Progenitor cell of endocrine pancreas (in vitro differentiated cells): ENCODE data around the gene PSMG3. TPM values are rescaled to one million over a fixed set of nuclear protein-coding genes. Genes with fewer than 3 reads are reported as not detected.
A peak's percentile ranks its signal among the peaks of the same experiment; 100 is the strongest.

Experiments used
- DNase-seq: peaks from one replicate; pipeline ENCODE4 v3.0.0; 2021; ENCODE audit warnings: low spot score; ENCODE audit not compliant: unreplicated experiment
- H3K27ac Mint-ChIP-seq: 2 replicates; pipeline ENCODE4 v1.8.0; 2021; ENCODE audit warnings: mild to moderate bottlenecking, moderate library complexity, mixed read lengths
- H3K27me3 Mint-ChIP-seq: 2 replicates; pipeline ENCODE4 v1.8.0; 2021; ENCODE audit warnings: mixed read lengths
- H3K36me3 Mint-ChIP-seq: 2 replicates; pipeline ENCODE4 v1.8.0; 2022; ENCODE audit warnings: mixed read lengths; ENCODE audit not compliant: insufficient read depth
- H3K4me1 Mint-ChIP-seq: 2 replicates; pipeline ENCODE4 v1.8.0; 2021; ENCODE audit warnings: low read depth, mixed read lengths
- H3K4me3 Mint-ChIP-seq: 2 replicates; pipeline ENCODE4 v1.8.0; 2021; ENCODE audit warnings: low read depth, mild to moderate bottlenecking, moderate library complexity, mixed read lengths
- H3K9me3 Mint-ChIP-seq: 2 replicates; pipeline ENCODE4 v1.8.0; 2021; ENCODE audit warnings: low read depth, mixed read lengths
- CTCF ChIP-seq: fragments of 200-600 bp; sonication (generic); IDR thresholded peaks from one replicate; pipeline ENCODE4 v1.5.0; 2021; ENCODE audit warnings: antibody characterized with exemption, mild to moderate bottlenecking; ENCODE audit not compliant: unreplicated experiment
- total RNA-seq: library from RNA; stranded (reverse); gene quantifications from 2 replicates; pipeline ENCODE4 v1.2.1, GENCODE V29; 2021

PSMG3 gene
- total RNA-seq, 1 donor from 2014 or later, result 29.1 TPM

GRCh38 chr7:1567896-1568510 is 1.8 kb downstream of the PSMG3 start:
- TF ChIP-seq CTCF, result no peak
- DNase-seq, result no peak
- Mint-ChIP-seq H3K27me3 (no peaks in the 10 kb centered on the region), H3K27ac (peak overlapping the region; percentile 84), H3K9me3 (no peaks in the 10 kb centered on the region), H3K4me1 (peaks cover 19% of the 10 kb centered on the region), H3K4me3 (peak overlapping the region; percentile 45), H3K36me3 (peaks cover 9% of the 10 kb centered on the region)

- peaks cover 7% of the 10 kb centered on the region for H3K36me3 Mint-ChIP-seq
- H3K9me3 Mint-ChIP-seq, result no peaks in the 10 kb centered on the region
- TF ChIP-seq CTCF, result no peak
- peak overlapping the region; percentile 45 for H3K4me3 Mint-ChIP-seq
- peaks cover 18% of the 10 kb centered on the region for H3K4me1 Mint-ChIP-seq
- no peak for DNase-seq
- H3K27ac Mint-ChIP-seq, result peak overlapping the region; percentile 74
- H3K27me3 Mint-ChIP-seq, result no peaks in the 10 kb centered on the region
Measured at GRCh38 chr7:1567049-1567771, 2.6 kb downstream of the PSMG3 start.

DNA sequence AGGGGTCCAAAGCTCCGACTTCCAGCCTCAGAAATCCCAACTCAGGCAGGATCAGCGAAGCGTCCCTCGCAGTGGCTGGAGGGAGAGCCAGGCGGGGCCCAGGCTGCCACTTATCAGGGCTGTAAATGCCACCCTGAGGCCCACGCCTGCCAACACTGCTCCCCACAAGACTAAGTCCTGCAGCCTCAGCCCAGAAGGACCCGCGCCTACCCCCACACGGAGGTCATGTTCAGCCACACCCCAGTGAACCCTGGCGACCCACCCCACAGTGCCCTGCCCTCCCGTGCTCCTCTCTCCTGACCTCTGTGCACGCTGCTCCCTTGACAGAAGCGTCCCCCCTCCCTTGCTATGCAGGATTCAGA is 3.2 kb downstream of the PSMG3 start:
- H3K4me3 Mint-ChIP-seq, result no peak overlapping the region
- DNase-seq, result no peak
- peak overlapping the region; percentile 29 for H3K27ac Mint-ChIP-seq

DNA sequence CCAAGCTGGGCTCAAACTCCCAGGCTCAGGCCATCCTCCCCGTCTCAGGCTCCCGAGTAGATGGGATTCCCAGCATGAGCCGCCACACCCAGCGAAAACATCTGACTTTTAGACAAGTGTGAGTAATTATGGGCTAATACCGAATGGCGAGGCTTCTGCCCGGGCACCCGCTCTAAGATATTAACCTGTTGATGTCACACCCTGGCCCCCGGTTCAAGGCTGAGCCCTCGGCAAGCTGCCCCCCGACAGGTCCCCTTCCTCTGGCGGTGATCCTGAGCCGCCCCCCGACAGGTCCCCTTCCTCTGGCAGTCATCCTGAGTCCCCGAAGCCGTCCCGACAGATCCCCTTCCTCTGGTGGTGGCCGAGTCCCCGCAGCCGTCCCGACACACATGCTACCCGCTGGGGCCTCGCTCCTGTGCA is 5.2 kb downstream of the PSMG3 start:
- Mint-ChIP-seq H3K9me3 (no peaks in the 10 kb centered on the region), H3K27me3 (no peaks in the 10 kb centered on the region), H3K4me1 (peaks cover 12% of the 10 kb centered on the region), H3K36me3 (peaks cover 4% of the 10 kb centered on the region), H3K27ac (no peak overlapping the region), H3K4me3 (no peak overlapping the region)
- no peak for TF ChIP-seq CTCF
- no peak for DNase-seq

More for the DNA sequence above, 3.2 kb downstream of the PSMG3 start:
- peaks cover 16% of the 10 kb centered on the region for H3K4me1 Mint-ChIP-seq
- no peaks in the 10 kb centered on the region for H3K27me3 Mint-ChIP-seq
- H3K36me3 Mint-ChIP-seq, result peaks cover 4% of the 10 kb centered on the region
- no peak for TF ChIP-seq CTCF
- H3K9me3 Mint-ChIP-seq, result no peaks in the 10 kb centered on the region

DNA sequence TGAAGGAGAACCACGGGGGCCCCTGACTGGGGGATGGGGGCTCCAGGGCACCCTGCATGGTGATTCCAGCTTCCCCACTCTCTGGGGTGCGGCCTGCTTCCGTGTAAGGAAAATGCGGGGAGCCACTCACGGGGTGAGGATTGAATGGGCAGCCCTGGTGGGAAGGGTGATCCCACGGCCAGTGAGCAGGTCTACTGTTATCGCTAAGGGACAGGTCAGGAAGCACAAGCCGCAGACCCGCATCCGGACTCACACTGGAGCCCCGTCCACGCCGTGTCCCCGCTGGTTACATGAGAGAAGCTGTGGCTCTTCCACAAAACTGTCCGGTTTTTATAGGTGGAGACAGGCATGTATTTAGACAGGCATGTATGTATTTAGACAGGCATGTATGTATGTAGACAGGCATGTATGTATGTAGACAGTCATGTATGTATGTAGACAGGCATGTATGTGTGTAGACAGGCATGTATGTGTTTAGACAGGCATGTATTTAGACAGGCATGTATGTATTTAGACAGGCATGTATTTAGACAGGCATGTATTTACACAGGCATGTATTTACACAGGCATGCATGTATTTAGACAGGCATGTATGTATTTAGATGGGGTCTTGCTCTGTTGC is 5.7 kb downstream of the PSMG3 start:
- no peak for DNase-seq
- H3K4me1 Mint-ChIP-seq, result peaks cover 11% of the 10 kb centered on the region
- no peak overlapping the region for H3K27ac Mint-ChIP-seq
- no peak overlapping the region for H3K4me3 Mint-ChIP-seq
- no peaks in the 10 kb centered on the region for H3K9me3 Mint-ChIP-seq
- H3K27me3 Mint-ChIP-seq, result no peaks in the 10 kb centered on the region
- H3K36me3 Mint-ChIP-seq, result peaks cover 4% of the 10 kb centered on the region
- TF ChIP-seq CTCF, result no peak
